MM.1S (cell line): ENCODE data around the gene BMPR2.

ENCODE experiments used
- CTCF ChIP-seq: fragments of 300-600 bp; sonication (generic); IDR thresholded peaks from 2 replicates; pipeline ENCODE4 v1.5.1; 2016; ENCODE audit warnings: antibody characterized with exemption, low read length, mixed read lengths
- EZH2phosphoT487 ChIP-seq: fragments of 300-600 bp; sonication (generic); IDR thresholded peaks from 2 replicates; pipeline ENCODE4 v1.6.1; 2018; ENCODE audit warnings: antibody characterized with exemption, low read length

DNA sequence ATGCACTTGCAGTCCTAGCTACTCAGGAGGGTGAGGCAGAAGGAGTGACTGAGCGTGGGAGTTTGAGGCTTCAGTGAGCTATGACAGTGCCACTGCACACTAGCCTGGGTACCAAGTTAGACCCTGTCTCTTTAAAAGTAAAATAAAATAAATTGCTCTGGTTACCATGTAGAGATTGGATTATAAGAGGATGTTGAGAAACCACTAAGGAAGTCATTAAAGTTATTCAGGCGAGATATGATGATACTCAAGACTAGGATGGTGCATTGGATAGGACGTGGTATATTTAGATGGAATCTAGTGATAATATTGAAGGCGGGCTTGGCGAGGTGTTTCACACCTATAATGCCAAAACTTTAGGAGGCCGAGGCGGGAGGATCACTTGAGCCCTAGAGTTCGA is 50.6 kb downstream of the BMPR2 start:
- TF ChIP-seq CTCF (no peak), EZH2phosphoT487 (no peak)
